ACC112 (cell line): ENCODE data around the gene VWA3A.
"Not testable (repeated sequence)": the region's sequence is repeated elsewhere in the genome, so short reads cannot be mapped to it uniquely, and the experiment has no call there.

ENCODE experiments used
- H2AFZ ChIP-seq: fragments of 200-600 bp; sonication (generic); one replicate; pipeline ENCODE4 v1.6.0; 2017; ENCODE audit warnings: antibody characterized with exemption, low read length; ENCODE audit not compliant: unreplicated experiment
- H3K27ac ChIP-seq: fragments of 200-600 bp; sonication (generic); 2 replicates; pipeline ENCODE4 v1.5.1; 2014; ENCODE audit warnings: low read depth, mild to moderate bottlenecking, antibody characterized with exemption, low read length, moderate library complexity
- H3K27me3 ChIP-seq: fragments of 200-600 bp; sonication (generic); 2 replicates; pipeline ENCODE4 v1.6.1; 2014; ENCODE audit warnings: mild to moderate bottlenecking, antibody characterized with exemption, low read length, moderate library complexity, mixed read lengths; ENCODE audit not compliant: insufficient read depth
- H3K36me3 ChIP-seq: fragments of 200-600 bp; sonication (generic); 2 replicates; pipeline ENCODE4 v1.6.1; 2016; ENCODE audit warnings: mild to moderate bottlenecking, antibody characterized with exemption, low read length, moderate library complexity, mixed read lengths; ENCODE audit not compliant: insufficient read depth
- H3K4me1 ChIP-seq: fragments of 200-600 bp; sonication (generic); one replicate; pipeline ENCODE4 v1.6.1; 2016; ENCODE audit warnings: low read length, mixed read lengths; ENCODE audit not compliant: insufficient read depth, unreplicated experiment, control insufficient read depth
- H3K4me3 ChIP-seq: fragments of 200-600 bp; sonication (generic); 2 replicates; pipeline ENCODE4 v1.5.1; 2014; ENCODE audit warnings: mild to moderate bottlenecking, low read depth, low read length
- H3K79me2 ChIP-seq: fragments of 200-600 bp; sonication (generic); one replicate; pipeline ENCODE4 v1.6.0; 2016; ENCODE audit warnings: low read length; ENCODE audit not compliant: control insufficient read depth, unreplicated experiment, insufficient read depth

The VWA3A gene

DNA sequence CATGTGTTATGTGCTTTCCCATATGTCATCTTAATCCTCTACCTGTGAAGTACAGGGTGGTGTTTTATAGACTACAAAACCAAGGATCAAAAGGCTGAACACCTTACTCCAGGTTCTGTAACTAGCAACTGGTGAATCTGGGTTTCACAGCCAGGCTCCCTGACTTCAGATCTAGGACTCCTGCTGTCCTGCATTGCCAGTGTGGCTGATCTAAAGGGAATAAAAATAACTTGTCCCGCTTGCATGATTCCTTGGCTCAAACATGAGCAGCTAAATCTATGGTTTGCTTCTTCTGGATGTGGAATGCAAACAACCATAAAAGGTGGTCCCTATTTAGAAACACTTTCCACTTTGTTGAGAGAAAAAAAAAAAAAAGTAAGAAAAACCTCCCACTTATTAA is 3.7 kb upstream of the VWA3A start:
- Histone ChIP-seq H3K4me3 (no peak overlapping the region), H2AFZ (no peak overlapping the region), H3K36me3 (no peaks in the 10 kb centered on the region), H3K27ac (no peak overlapping the region), H3K27me3 (no peaks in the 10 kb centered on the region), H3K4me1 (peaks cover under 1% of the 10 kb centered on the region), H3K79me2 (no peaks in the 10 kb centered on the region)

DNA sequence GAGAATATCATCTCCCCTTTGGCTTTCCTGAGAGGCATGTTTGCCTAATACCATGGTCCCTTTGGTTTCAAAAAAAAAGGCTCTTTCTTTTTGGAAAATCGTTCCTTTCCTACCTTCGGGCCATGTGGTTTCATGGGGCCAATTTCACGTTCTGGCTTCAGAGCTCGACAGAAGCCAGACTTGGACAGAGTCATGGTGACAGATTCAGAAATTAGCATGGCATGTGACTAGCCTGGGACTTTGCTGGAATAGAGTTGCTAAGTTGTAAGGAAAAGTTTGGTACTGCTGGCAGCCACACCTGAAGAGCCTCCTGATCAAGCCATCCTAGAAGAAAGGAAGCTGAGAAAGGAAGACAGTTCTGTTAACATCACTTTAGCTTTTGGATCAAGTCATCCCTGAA is 2.4 kb upstream of the VWA3A start:
- Histone ChIP-seq H3K27ac (no peak overlapping the region), H3K27me3 (no peaks in the 10 kb centered on the region), H3K4me3 (no peak overlapping the region), H3K36me3 (no peaks in the 10 kb centered on the region), H3K79me2 (no peaks in the 10 kb centered on the region), H3K4me1 (no peaks in the 10 kb centered on the region), H2AFZ (no peak overlapping the region)

DNA sequence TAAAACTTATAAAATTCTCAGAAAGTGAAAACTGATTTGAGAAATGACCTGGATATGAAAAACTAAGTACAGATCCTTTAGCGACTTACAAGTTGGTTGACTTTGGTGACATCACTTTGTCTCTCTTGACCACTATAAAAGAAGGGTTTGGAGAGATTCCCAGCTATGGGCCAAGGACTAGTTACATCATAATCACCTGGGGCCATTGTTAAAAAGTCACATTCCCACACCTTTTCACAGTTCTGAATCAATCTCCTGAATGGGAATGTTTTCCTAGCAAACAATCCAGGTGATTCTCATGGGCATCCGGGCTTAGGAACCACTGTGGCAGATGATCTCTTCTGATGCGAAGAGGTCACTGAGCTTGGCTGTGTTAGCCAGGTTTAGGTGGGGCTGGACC is 620 bp upstream of the VWA3A start:
- no peak overlapping the region for H2AFZ ChIP-seq
- H3K79me2 ChIP-seq, result no peaks in the 10 kb centered on the region
- no peak overlapping the region for H3K4me3 ChIP-seq
- no peaks in the 10 kb centered on the region for H3K36me3 ChIP-seq
- no peaks in the 10 kb centered on the region for H3K4me1 ChIP-seq
- H3K27me3 ChIP-seq, result no peaks in the 10 kb centered on the region
- no peak overlapping the region for H3K27ac ChIP-seq

DNA sequence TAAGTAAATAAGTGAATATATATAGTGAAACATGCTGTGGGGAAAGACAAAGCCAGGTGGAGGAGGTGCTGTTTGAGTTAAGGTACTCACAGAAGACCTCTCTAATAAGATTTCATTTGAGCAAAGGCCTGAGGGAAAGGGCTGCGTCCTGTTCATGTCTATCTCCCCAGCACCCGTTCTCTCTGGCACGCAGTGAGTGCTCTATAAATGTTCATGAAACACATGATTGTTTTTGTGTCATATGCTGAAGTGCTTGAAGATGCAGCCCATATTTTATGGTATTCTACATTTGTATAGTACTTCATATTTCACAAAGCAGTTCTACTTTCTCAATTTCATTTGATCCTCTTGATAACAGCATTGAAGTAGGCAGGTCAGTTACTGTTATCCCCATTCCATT is 990 bp downstream of the VWA3A start:
- H2AFZ ChIP-seq, result no peak overlapping the region
- H3K4me1 ChIP-seq, result no peaks in the 10 kb centered on the region
- H3K79me2 ChIP-seq, result no peaks in the 10 kb centered on the region
- H3K36me3 ChIP-seq, result no peaks in the 10 kb centered on the region
- H3K4me3 ChIP-seq, result no peak overlapping the region
- H3K27ac ChIP-seq, result no peak overlapping the region
- H3K27me3 ChIP-seq, result no peaks in the 10 kb centered on the region

DNA sequence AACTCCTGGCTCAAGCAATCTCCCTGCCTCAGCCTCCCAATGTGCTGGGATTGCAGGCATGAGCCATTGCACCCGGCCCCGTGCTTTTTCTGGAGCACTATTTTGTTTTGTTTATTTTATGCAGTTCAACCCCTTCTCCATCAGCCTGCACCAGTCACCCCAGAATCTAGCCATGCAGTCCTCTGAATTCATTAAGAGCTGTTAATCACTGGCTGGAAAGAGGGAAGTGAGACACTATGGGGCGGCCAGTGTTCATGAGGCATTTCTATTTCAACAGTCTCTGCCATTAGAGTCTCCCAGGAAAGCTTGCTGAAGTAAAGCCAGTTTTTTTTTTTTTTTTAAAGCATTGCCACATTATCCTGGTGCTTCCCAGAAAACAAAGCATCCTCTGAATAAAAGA is 1.7 kb downstream of the VWA3A start:
- H3K27ac ChIP-seq, result no peak overlapping the region
- H3K4me3 ChIP-seq, result no peak overlapping the region
- H3K79me2 ChIP-seq, result no peaks in the 10 kb centered on the region
- H3K36me3 ChIP-seq, result no peaks in the 10 kb centered on the region
- no peaks in the 10 kb centered on the region for H3K27me3 ChIP-seq
- no peaks in the 10 kb centered on the region for H3K4me1 ChIP-seq
- H2AFZ ChIP-seq, result no peak overlapping the region

DNA sequence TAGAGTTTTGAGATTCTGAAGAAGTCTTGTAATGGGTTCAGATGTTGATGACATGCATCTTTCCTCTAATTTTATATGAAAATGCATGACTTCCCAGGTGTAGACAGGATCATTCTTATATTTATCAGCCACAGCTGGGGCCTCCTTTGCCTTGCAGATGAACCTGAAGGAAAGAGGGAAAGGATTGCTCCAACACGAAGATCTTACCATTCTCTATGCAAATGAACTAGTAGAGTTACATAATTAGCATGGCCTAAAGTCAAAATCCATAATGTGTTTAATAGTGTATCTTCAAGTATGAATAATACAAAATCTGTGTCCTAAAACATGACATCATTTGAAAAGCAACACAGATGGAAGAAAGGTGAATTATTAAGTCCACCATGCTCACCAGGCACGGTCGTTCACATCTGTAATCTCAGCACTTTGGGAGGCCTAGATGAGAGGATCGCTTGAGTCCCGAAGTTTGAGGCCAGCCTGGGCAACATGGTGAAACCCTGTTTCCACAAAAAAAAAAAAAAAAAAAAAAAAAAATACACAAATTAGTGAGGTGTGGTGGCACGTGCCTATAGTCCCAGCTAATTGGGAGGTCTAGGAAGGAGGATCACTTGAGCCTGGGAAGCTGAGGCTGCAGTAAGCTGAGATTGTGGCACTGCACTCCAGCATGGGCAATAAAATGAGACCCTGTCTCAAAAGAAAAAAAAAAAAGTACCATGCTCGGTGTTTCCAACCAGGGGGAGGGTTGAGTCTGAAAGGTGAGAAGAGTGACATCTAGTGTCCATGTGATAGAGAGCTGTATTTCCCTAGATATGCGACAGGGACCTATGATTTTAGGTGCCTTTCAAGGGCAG is 6.3 kb downstream of the VWA3A start:
- Histone ChIP-seq H3K36me3 (no peaks in the 10 kb centered on the region), H3K4me3 (no peak overlapping the region), H3K79me2 (no peaks in the 10 kb centered on the region), H3K4me1 (no peaks in the 10 kb centered on the region), H3K27me3 (no peaks in the 10 kb centered on the region), H3K27ac (no peak overlapping the region), H2AFZ (no peak overlapping the region)

DNA sequence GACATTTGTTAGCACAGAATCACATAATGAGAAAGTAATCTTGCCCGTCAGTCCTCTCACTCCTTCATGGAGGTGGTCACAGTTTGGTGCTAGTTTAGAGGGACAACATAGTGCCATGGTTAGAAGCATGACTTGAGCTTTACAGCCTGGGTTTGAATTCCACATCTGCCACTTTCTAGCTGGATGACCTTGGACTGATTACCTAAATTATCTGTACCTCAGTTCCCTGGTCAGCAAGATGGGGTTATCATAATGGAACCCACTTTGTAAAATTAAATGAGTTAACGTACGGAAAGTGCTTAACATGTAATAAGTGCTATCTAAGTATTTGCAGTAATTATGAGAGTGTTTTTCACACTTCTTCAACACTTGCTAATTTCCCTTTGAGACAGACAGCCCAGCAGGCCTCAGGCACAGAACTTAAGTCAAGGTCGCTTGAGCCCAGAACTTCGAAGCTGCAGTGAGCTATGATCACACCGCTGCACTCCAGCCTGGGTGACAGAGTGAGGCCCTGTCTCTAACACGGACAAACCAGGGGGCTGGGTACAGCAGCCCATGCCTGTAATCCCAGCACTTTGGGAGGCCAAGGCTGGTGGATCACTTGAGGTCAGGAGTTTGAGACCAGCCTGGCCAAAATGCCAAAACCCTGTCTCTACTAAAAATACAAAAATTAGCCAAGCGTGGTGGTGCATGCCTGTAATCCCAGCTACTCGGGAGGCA is 7.1 kb downstream of the VWA3A start:
- Histone ChIP-seq H3K27ac (no peak overlapping the region), H3K36me3 (no peaks in the 10 kb centered on the region), H3K27me3 (no peaks in the 10 kb centered on the region), H2AFZ (no peak overlapping the region), H3K79me2 (no peaks in the 10 kb centered on the region), H3K4me3 (no peak overlapping the region), H3K4me1 (no peaks in the 10 kb centered on the region)

DNA sequence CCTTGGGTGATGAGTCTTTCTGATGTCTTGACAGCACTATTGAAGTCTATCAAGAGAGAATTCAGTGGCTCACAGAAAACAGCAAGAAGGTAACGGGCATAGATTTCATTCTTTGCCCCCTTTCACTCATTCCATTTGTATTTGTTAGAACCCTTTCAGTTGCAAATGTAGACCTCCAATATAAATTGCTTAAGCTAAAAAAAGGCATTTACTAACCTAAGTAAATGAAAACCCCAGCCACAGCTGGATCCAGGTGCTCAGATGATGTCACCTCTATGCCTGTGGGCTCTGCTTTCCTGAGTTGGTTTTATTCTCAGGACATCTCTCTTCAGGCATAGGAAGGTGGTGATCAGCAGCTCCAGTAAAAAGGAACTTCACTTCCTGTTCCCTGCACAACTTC is 11.1 kb downstream of the VWA3A start:
- Histone ChIP-seq H3K4me3 (no peak overlapping the region), H3K27ac (no peak overlapping the region), H2AFZ (no peak overlapping the region), H3K4me1 (no peaks in the 10 kb centered on the region), H3K27me3 (peaks cover 28% of the 10 kb centered on the region), H3K36me3 (no peaks in the 10 kb centered on the region), H3K79me2 (no peaks in the 10 kb centered on the region)

DNA sequence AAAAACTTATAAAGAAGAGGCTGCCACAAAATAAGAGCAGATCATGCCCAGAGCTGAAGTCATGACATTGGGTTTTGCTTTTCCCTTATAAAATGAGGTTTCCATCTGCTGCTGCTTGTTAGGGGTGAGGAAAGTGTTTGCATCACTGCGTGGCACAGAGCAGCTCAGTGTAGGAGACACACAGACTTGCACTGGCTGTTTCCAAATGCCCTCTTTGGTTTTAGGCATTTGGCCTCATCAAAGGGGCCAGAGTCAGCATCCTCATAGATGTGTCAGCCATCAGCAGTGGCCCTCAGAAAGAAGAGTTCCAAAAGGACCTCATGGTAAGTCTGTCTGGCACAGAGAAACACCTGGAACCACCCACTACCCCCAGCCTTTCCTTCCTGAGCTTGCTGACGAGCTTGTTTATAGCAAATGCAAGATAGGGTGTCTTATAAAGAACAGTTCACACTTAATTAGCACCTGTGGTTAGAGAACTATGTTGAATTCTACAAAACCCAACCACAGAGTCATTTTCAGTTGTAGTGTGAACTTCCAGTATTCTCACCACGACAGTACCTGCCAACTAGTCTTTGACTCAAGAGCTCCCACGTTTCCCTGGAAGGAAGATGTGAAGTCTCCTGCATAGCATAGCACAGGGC is 17.0 kb downstream of the VWA3A start:
- no peaks in the 10 kb centered on the region for H3K79me2 ChIP-seq
- H3K4me3 ChIP-seq, result no peak overlapping the region
- H3K27me3 ChIP-seq, result peaks cover 64% of the 10 kb centered on the region
- no peak overlapping the region for H3K27ac ChIP-seq
- H2AFZ ChIP-seq, result no peak overlapping the region
- H3K4me1 ChIP-seq, result no peaks in the 10 kb centered on the region
- H3K36me3 ChIP-seq, result no peaks in the 10 kb centered on the region

DNA sequence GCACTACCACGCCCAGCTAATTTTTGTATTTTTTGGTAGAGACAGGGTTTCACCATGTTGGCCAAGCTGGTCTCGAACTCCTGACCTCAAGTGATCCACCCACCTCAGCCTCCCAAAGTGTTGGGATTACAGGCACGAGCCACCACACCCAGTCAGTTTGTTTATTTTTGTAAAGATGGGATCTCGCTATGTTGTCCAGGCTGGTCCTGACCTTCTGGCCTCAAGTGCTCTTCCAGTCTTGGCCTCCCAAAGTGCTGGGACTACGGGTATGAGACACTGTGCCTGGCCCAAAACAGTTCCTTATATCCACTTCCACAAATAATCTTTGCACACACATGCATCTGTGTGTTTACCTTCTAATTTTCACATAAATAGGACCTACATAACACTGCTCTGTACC is 19.3 kb downstream of the VWA3A start:
- H3K4me3 ChIP-seq, H3K27ac ChIP-seq, H3K36me3 ChIP-seq, H2AFZ ChIP-seq, H3K4me1 ChIP-seq, H3K79me2 ChIP-seq: not testable (repeated sequence)
- H3K27me3 ChIP-seq, result peaks cover 53% of the 10 kb centered on the region
